ENCODE results near the gene SHISA7. TPM values are rescaled to one million over a fixed set of nuclear protein-coding genes. Genes with fewer than 3 reads are reported as not detected.

Gene SHISA7
- total RNA-seq: under 0.01 TPM in 1 of 2 replicates, not detected in the other

GRCh38 chr19:55443045-55443823 lies at the start of gene SHISA7:
SHISA7 (minus strand) TSS chr19:55443300; CDS start chr19:55442863, 437 bp downstream.

GRCh38 chr19:55487924-55488687 lies 45.0 kb upstream of the SHISA7 start, which contains the start of gene SSC5D:
SSC5D (plus strand) TSS chr19:55488436; CDS start chr19:55488590, 154 bp downstream.

GRCh38 chr19:55484593-55485438 lies 41.7 kb upstream of the SHISA7 start, which contains the start of gene NAT14:
NAT14 (plus strand) TSS chr19:55485188; CDS start chr19:55485709, 521 bp downstream.

DNA sequence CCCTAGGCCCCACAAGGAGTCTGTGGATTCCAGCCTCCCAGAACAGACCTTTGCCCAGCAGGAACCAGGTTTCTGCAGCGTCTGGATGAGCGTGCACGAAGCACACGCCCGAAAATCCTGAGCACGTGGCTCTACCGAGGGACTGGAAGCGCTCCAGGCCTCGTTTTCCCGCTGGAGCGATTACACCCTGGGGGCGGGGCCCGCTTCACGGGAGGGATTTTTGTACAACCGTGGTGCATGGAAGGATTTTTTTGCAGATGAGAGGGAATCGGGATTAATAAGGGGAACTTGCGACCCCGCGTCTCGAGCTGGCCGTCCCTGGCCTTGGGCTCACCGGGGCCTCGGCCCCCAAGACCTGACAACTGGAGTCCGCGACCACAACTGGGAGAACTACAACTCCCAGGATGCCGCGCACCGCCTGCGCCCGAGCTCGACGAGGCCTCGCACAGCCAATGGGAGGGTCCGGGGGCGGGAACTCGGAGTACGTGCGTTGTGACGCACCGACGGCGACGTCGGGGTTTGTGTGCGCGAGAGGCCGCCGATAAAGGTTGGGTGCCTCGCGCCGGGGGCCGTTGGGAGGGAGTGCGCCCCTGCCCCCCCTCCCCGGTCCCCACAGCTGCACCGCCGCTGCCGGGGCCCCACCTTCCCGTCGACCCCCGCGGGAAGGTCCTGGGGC lies 33.1 kb upstream of the SHISA7 start, which contains the start of gene ZNF628:
Gene ZNF628, plus strand, starts transcription at position 518 of the 676 bp plus-strand sequence. CDS start 3,294 bp downstream, outside the sequence.

GRCh38 chr19:55464662-55465054 lies 21.6 kb upstream of the SHISA7 start, which contains the start of gene C19orf85:
C19orf85 (minus strand) TSS chr19:55464751; CDS start chr19:55464554, 197 bp downstream.

DNA sequence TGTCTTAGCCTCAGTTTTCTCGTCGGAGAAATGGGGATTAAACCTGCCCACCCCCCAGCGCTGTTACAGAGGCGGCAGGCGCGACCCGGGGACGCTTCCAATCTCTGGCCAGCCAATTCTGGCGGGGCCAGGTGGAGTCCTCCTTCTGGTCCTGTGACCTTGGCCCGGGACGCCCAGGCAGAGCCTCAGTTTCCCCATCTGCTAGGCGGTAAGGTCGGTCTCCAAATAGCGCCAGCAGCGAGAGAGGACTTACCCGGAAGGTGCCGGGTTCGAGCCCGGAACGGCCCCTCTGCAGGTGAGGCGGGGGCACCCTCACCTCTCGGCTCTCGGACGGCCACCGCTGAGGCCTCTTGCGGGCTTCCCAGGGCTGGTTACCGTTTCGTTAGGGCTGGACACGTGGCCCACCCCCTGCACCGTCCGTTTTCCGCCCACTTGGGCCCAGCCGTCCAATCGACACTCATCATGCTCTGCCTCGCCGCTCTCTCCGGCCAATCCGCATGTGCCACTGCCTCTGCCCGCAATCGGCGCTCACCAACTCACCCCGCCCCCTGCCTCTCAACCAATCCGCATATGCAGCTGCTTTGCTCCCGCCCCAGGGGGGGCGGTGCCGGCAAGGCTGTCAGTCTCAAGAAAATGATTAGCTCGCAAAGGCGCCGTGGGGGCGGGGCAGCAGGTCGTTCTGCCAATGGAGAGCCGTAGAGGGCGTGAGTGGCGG lies 18.3 kb upstream of the SHISA7 start, which contains the start of gene ISOC2:
Gene ISOC2, minus strand, starts transcription at position 384 of the 715 bp plus-strand sequence. CDS start 5,156 bp downstream, outside the sequence.

DNA sequence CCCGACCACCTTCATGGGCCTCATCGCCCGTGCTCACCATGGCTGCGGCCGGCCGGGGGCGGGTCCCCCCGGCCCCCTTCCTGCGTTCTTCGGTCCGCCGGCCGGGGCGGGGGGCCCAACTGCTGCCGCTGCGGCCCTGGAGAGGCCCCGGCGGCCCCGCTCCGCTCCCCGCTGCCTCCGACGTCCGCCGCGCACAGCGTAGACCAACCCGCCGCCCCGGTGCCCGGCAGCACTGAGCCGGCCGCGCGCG lies 35.6 kb downstream of the SHISA7 start, which contains the start of gene UBE2S:
Gene UBE2S, minus strand, starts transcription at position 239 of the 250 bp plus-strand sequence. Its CDS starts 199 bp downstream, at position 40.

GRCh38 chr19:55385724-55386492 lies 57.2 kb downstream of the SHISA7 start, which contains the start of gene RPL28:
RPL28 (plus strand) TSS chr19:55385932; CDS start chr19:55386358, 426 bp downstream.

GRCh38 chr19:55384131-55384919 lies 58.8 kb downstream of the SHISA7 start, which contains the start of gene TMEM238:
TMEM238 (minus strand) TSS chr19:55384292; CDS start chr19:55384259, 33 bp downstream.

Other genes starting within 250 kb of the SHISA7 start
- gene PTPRH, start 233.8 kb downstream of the SHISA7 start, total RNA-seq: 0.81 and 3.7 TPM in 2 replicates
- gene TMEM86B, start 214.5 kb downstream of the SHISA7 start, total RNA-seq: 2.4 TPM in 2 replicates
- 56.5 and 70.4 TPM in 2 replicates for gene PPP6R1, start 184.3 kb downstream of the SHISA7 start, total RNA-seq
- gene HSPBP1, start 163.2 kb downstream of the SHISA7 start, total RNA-seq: 45.9 and 63.2 TPM in 2 replicates
- 5.7 and 7.8 TPM in 2 replicates for gene BRSK1, start 159.3 kb downstream of the SHISA7 start, total RNA-seq
- not detected in 2 replicates for gene TMEM150B, start 118.0 kb downstream of the SHISA7 start, total RNA-seq
- 9.9 and 14.8 TPM in 2 replicates for gene KMT5C, start 103.4 kb downstream of the SHISA7 start, total RNA-seq
- gene COX6B2, start 88.6 kb downstream of the SHISA7 start, total RNA-seq: 1.0 TPM in 1 of 2 replicates, not detected in the other
- 0.13 TPM in 1 of 2 replicates, not detected in the other for gene GARIN5B, start 80.0 kb downstream of the SHISA7 start, total RNA-seq
- gene IL11, start 72.8 kb downstream of the SHISA7 start, total RNA-seq: 3.3 and 25.3 TPM in 2 replicates
- 1.8 TPM in 1 of 2 replicates, not detected in the other for gene TMEM190, start 66.5 kb downstream of the SHISA7 start, total RNA-seq
- 1.5 and 3.3 TPM in 2 replicates for gene TMEM238, start 59.0 kb downstream of the SHISA7 start, total RNA-seq
- gene RPL28, start 57.4 kb downstream of the SHISA7 start, total RNA-seq: 446 and 474 TPM in 2 replicates
- gene UBE2S, start 35.5 kb downstream of the SHISA7 start, total RNA-seq: 61.7 and 400 TPM in 2 replicates
- 102 and 133 TPM in 2 replicates for gene ISOC2, start 18.3 kb upstream of the SHISA7 start, total RNA-seq
- not detected in 2 replicates for gene C19orf85, start 21.5 kb upstream of the SHISA7 start, total RNA-seq
- 8.8 and 19.0 TPM in 2 replicates for gene ZNF628, start 33.3 kb upstream of the SHISA7 start, total RNA-seq
- gene NAT14, start 41.9 kb upstream of the SHISA7 start, total RNA-seq: 27.2 and 76.3 TPM in 2 replicates
- 0.81 and 34.0 TPM in 2 replicates for gene SSC5D, start 45.1 kb upstream of the SHISA7 start, total RNA-seq
- gene SBK2, start 93.8 kb upstream of the SHISA7 start, total RNA-seq: 2.4 and 7.9 TPM in 2 replicates
- 0.13 and 0.16 TPM in 2 replicates for gene SBK3, start 102.2 kb upstream of the SHISA7 start, total RNA-seq
- 10.8 and 25.7 TPM in 2 replicates for gene ZNF579, start 137.5 kb upstream of the SHISA7 start, total RNA-seq
- 6.0 and 8.5 TPM in 2 replicates for gene FIZ1, start 156.2 kb upstream of the SHISA7 start, total RNA-seq
- 18.4 and 25.5 TPM in 2 replicates for gene ZNF524, start 157.0 kb upstream of the SHISA7 start, total RNA-seq
- 4.6 and 12.7 TPM in 2 replicates for gene ZNF865, start 162.3 kb upstream of the SHISA7 start, total RNA-seq
- 3.7 and 6.7 TPM in 2 replicates for gene ZNF784, start 181.3 kb upstream of the SHISA7 start, total RNA-seq
- gene ZNF580, start 197.7 kb upstream of the SHISA7 start, total RNA-seq: 24.8 and 59.3 TPM in 2 replicates
- 23.1 and 60.6 TPM in 2 replicates for gene ZNF581, start 200.3 kb upstream of the SHISA7 start, total RNA-seq
- 10.6 and 30.8 TPM in 2 replicates for gene CCDC106, start 204.9 kb upstream of the SHISA7 start, total RNA-seq
- 113 and 234 TPM in 2 replicates for gene U2AF2, start 211.7 kb upstream of the SHISA7 start, total RNA-seq
- gene EPN1, start 231.9 kb upstream of the SHISA7 start, total RNA-seq: 112 and 155 TPM in 2 replicates